ENCODE results near the gene DCHS1. TPM values are rescaled to one million over a fixed set of nuclear protein-coding genes. Genes with fewer than 3 reads are reported as not detected.

Gene DCHS1
- total RNA-seq, 1 donor from 2014 or later, result 61.4 TPM

- Mint-ChIP-seq H3K36me3 (ENCODE audit: insufficient read depth) (peaks cover 3% of the 10 kb centered on the region), H3K27ac (peak within 1 kb of the TSS; percentile 50), H3K4me3 (ENCODE audit: low read depth) (no peak within 1 kb of the TSS), H3K4me1 (ENCODE audit: low read depth) (peaks cover 1% of the 10 kb centered on the region), H3K9me3 (ENCODE audit: low read depth) (no peaks in the 10 kb centered on the region), H3K27me3 (no peaks in the 10 kb centered on the region)
- peak; percentile 79 for DNase-seq (ENCODE audit: low spot score, unreplicated experiment)
- no peak for TF ChIP-seq CTCF (IDR thresholded peaks at IDR 0.05; ENCODE audit: unreplicated experiment)
These were observed 36.4 kb downstream of the DCHS1 start, which contains the start of gene TPP1 for GRCh38 chr11:6619004-6619745. Gene TPP1, minus strand, starts transcription at chr11:6619422. Its CDS starts 22 bp downstream, at chr11:6619400.

- Mint-ChIP-seq H3K4me1 (ENCODE audit: low read depth) (peaks cover 1% of the 10 kb centered on the region), H3K9me3 (ENCODE audit: low read depth) (no peaks in the 10 kb centered on the region), H3K36me3 (ENCODE audit: insufficient read depth) (peaks cover 2% of the 10 kb centered on the region), H3K4me3 (ENCODE audit: low read depth) (no peak overlapping the region), H3K27me3 (no peaks in the 10 kb centered on the region), H3K27ac (peak overlapping the region; percentile 50)
- DNase-seq (ENCODE audit: low spot score, unreplicated experiment), result no peak
- no peak for TF ChIP-seq CTCF (IDR thresholded peaks at IDR 0.05; ENCODE audit: unreplicated experiment)
These were observed 37.2 kb downstream of the DCHS1 start for GRCh38 chr11:6618117-6619003.

- H3K27me3 Mint-ChIP-seq, result no peaks in the 10 kb centered on the region
- TF ChIP-seq CTCF (IDR thresholded peaks at IDR 0.05; ENCODE audit: unreplicated experiment), result no peak
- peaks cover 2% of the 10 kb centered on the region for H3K36me3 Mint-ChIP-seq (ENCODE audit: insufficient read depth)
- no peak overlapping the region for H3K4me3 Mint-ChIP-seq (ENCODE audit: low read depth)
- no peak for DNase-seq (ENCODE audit: low spot score, unreplicated experiment)
- no peak overlapping the region for H3K27ac Mint-ChIP-seq
- peaks cover 1% of the 10 kb centered on the region for H3K4me1 Mint-ChIP-seq (ENCODE audit: low read depth)
- H3K9me3 Mint-ChIP-seq (ENCODE audit: low read depth), result no peaks in the 10 kb centered on the region
These were observed 38.3 kb downstream of the DCHS1 start for GRCh38 chr11:6617315-6617781.

- TF ChIP-seq CTCF (IDR thresholded peaks at IDR 0.05; ENCODE audit: unreplicated experiment), result no peak
- H3K4me3 Mint-ChIP-seq (ENCODE audit: low read depth), result no peak overlapping the region
These were observed 38.9 kb downstream of the DCHS1 start for GRCh38 chr11:6616596-6617250.

More at GRCh38 chr11:6616596-6617250, 38.9 kb downstream of the DCHS1 start:
- H3K4me1 Mint-ChIP-seq (ENCODE audit: low read depth), result peaks cover 1% of the 10 kb centered on the region
- DNase-seq (ENCODE audit: low spot score, unreplicated experiment), result no peak
- H3K27ac Mint-ChIP-seq, result no peak overlapping the region
- H3K36me3 Mint-ChIP-seq (ENCODE audit: insufficient read depth), result peaks cover 2% of the 10 kb centered on the region
- H3K9me3 Mint-ChIP-seq (ENCODE audit: low read depth), result no peaks in the 10 kb centered on the region
- H3K27me3 Mint-ChIP-seq, result no peaks in the 10 kb centered on the region

Measured in progenitor cell of endocrine pancreas (in vitro differentiated cells).